GM23338 (cell line): ENCODE measurements around the gene SORL1. TPM values are rescaled to one million over a fixed set of nuclear protein-coding genes. Genes with fewer than 3 reads are reported as not detected.

Experiments
- ATAC-seq: fragments of 200-7000 bp; cut with Tn5 transposase; 3 replicates; pipeline ENCODE4 v1.9.1; 2020
- DNase-seq: peaks from one replicate; pipeline ENCODE4 v3.0.0-alpha.2; 2015; ENCODE audit warnings: low spot score
- H2AFZ ChIP-seq: fragments of 200-600 bp; sonication (generic); 2 replicates; pipeline ENCODE4 v1.8.0; 2016; ENCODE audit warnings: antibody characterized with exemption, mild to moderate bottlenecking, moderate library complexity
- H3F3A ChIP-seq: fragments of 200-600 bp; sonication (generic); replicated peaks from 2 replicates; pipeline ENCODE4 v1.8.0; 2017; ENCODE audit warnings: antibody characterized with exemption, mixed run types, low read depth
- H3K27ac ChIP-seq: fragments of 200-600 bp; sonication (generic); 2 replicates; pipeline ENCODE4 v1.6.1; 2016; ENCODE audit warnings: low read depth
- H3K27me3 ChIP-seq: fragments of 200-600 bp; sonication (generic); 2 replicates; pipeline ENCODE4 v1.8.0; 2016; ENCODE audit warnings: mild to moderate bottlenecking, mixed run types, moderate library complexity; ENCODE audit not compliant: insufficient read depth
- H3K36me3 ChIP-seq: fragments of 200-600 bp; sonication (generic); 2 replicates; pipeline ENCODE4 v1.8.0; 2016; ENCODE audit warnings: mild to moderate bottlenecking; ENCODE audit not compliant: insufficient read depth
- H3K4me1 ChIP-seq: fragments of 200-600 bp; sonication (generic); 2 replicates; pipeline ENCODE4 v1.8.0; 2016; ENCODE audit warnings: mild to moderate bottlenecking, moderate library complexity; ENCODE audit not compliant: insufficient read depth
- H3K4me2 ChIP-seq: fragments of 200-600 bp; sonication (generic); 2 replicates; pipeline ENCODE4 v1.7.1; 2017; ENCODE audit warnings: mixed run types
- H3K4me3 ChIP-seq: fragments of 200-600 bp; sonication (generic); 2 replicates; pipeline ENCODE4 v1.6.1; 2016; ENCODE audit warnings: mixed run types
- H3K79me2 ChIP-seq: fragments of 200-600 bp; sonication (generic); replicated peaks from 2 replicates; pipeline ENCODE4 v1.8.0; 2017; ENCODE audit warnings: mild to moderate bottlenecking; ENCODE audit not compliant: insufficient read depth
- H3K9me2 ChIP-seq: fragments of 200-600 bp; sonication (generic); 2 replicates; pipeline ENCODE4 v1.8.0; 2017; ENCODE audit not compliant: insufficient read depth
- H4K20me1 ChIP-seq: fragments of 200-600 bp; sonication (generic); replicated peaks from 2 replicates; pipeline ENCODE4 v1.8.0; 2017; ENCODE audit warnings: mild to moderate bottlenecking; ENCODE audit not compliant: insufficient read depth
- H3K27ac Mint-ChIP-seq: 2 replicates; pipeline ENCODE4 v1.8.0; 2020; ENCODE audit warnings: inconsistent platforms, mild to moderate bottlenecking, moderate library complexity, mixed read lengths
- H3K27me3 Mint-ChIP-seq: 3 replicates; pipeline ENCODE4 v1.8.0; 2022; ENCODE audit warnings: low read depth, mild to moderate bottlenecking, moderate library complexity, mixed read lengths, inconsistent platforms; ENCODE audit not compliant: insufficient read depth, poor library complexity
- H3K36me3 Mint-ChIP-seq: 3 replicates; pipeline ENCODE4 v1.8.0; 2021; ENCODE audit warnings: low read depth, mild to moderate bottlenecking, inconsistent platforms, moderate library complexity, mixed read lengths
- H3K4me1 Mint-ChIP-seq: 3 replicates; pipeline ENCODE4 v1.8.0; 2020; ENCODE audit warnings: mild to moderate bottlenecking, inconsistent platforms, mixed read lengths
- H3K4me3 Mint-ChIP-seq: 3 replicates; pipeline ENCODE4 v1.8.0; 2021; ENCODE audit warnings: moderate library complexity, mild to moderate bottlenecking, inconsistent platforms, mixed read lengths
- H3K9me3 Mint-ChIP-seq: 3 replicates; pipeline ENCODE4 v1.8.0; 2020; ENCODE audit warnings: moderate library complexity, mild to moderate bottlenecking, inconsistent platforms, mixed read lengths
- CTCF ChIP-seq, 2 experiments: fragments of 200-600 bp in 1 of 2; sonication (generic) in 1 of 2; conservative IDR thresholded peaks; 2 replicates each; pipeline versions ENCODE4 v1.5.1 to v1.6.1; 2016 to 2017; ENCODE audit warnings: antibody characterized with exemption in 2 of 2, low read depth in 2 of 2, mild to moderate bottlenecking in 2 of 2, moderate library complexity in 1 of 2
- EZH2 ChIP-seq: fragments of 200-600 bp; sonication (generic); IDR thresholded peaks from one replicate; pipeline ENCODE4 v1.8.0; 2017; ENCODE audit warnings: antibody characterized with exemption, mild to moderate bottlenecking, low read depth; ENCODE audit not compliant: unreplicated experiment
- EZH2phosphoT487 ChIP-seq: fragments of 200-600 bp; sonication (generic); IDR thresholded peaks from one replicate; pipeline ENCODE4 v1.8.1; 2018; ENCODE audit warnings: antibody characterized with exemption; ENCODE audit not compliant: unreplicated experiment
- JUNB ChIP-seq: IDR thresholded peaks from one replicate; pipeline ENCODE4 v1.6.1; 2016; ENCODE audit warnings: antibody characterized with exemption; ENCODE audit not compliant: unreplicated experiment
- NANOG ChIP-seq: IDR thresholded peaks from 2 replicates; pipeline ENCODE4 v1.6.1; 2016; ENCODE audit warnings: antibody characterized with exemption, borderline replicate concordance
- POLR2AphosphoS5 ChIP-seq: IDR thresholded peaks from 2 replicates; pipeline ENCODE4 v1.6.1; 2016; ENCODE audit warnings: antibody characterized with exemption, low read depth
- STAT1 ChIP-seq: IDR thresholded peaks from one replicate; pipeline ENCODE4 v1.6.1; 2016; ENCODE audit warnings: antibody characterized with exemption; ENCODE audit not compliant: unreplicated experiment
- ZNF114 ChIP-seq: fragments of 250-450 bp; sonication (Bioruptor Pico); IDR thresholded peaks from 2 replicates; pipeline ENCODE4 v1.5.0; 2020; ENCODE audit warnings: mild to moderate bottlenecking, moderate library complexity
- polyA plus RNA-seq: library from polyadenylated mRNA; unstranded; fragments of >200 nt; fragmentation: Nextera tagmentation; extraction: Ambion mirVana; gene quantifications from 2 replicates; pipeline ENCODE4 v1.2.1, GENCODE V29; 2016
- total RNA-seq: library from RNA; depleted of rRNA; stranded (reverse); fragments of >200 nt; shearing (Covaris generic); gene quantifications from 2 replicates; pipeline ENCODE4 v1.2.3, GENCODE V29; 2014
- TF ChIP-seq, protein P1 (sequence below): IDR thresholded peaks from 2 replicates; pipeline ENCODE4 v1.6.1; 2016; ENCODE audit warnings: antibody characterized with exemption
- TF ChIP-seq, protein P2 (sequence below): fragments of 250-450 bp; sonication (Bioruptor Pico); IDR thresholded peaks from 2 replicates; pipeline ENCODE4 v1.5.0; 2020; ENCODE audit warnings: mild to moderate bottlenecking, moderate library complexity

SORL1 gene
- total and polyA plus RNA-seq, 2 experiments from 2014 or later: 23.0 to 78.8 TPM

DNA sequence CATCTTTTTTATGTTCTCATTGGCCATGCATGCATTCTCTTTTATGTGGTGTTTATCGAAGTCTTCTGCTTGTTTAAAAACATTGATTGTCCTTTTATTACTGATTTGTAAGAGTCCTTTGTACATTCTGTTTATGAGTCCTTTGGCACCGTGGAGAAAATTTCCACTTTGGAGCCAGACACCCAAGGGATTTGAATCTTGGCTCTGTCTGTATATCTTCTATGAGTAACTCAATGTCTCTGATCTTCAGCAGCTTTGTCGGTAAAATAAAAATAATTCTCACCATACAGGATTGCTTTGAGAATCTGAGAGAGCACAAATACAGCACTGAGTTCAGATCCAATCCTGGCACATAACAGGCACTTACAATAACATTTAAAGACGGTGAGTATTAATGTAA is 12.8 kb upstream of the SORL1 start:
- no peaks in the 10 kb centered on the region for H4K20me1 ChIP-seq
- Mint-ChIP-seq H3K4me1 (peaks cover 8% of the 10 kb centered on the region), H3K9me3 (no peaks in the 10 kb centered on the region), H3K27ac (no peak overlapping the region), H3K27me3 (no peaks in the 10 kb centered on the region), H3K4me3 (no peak overlapping the region), H3K36me3 (no peaks in the 10 kb centered on the region)
- H3K4me1 ChIP-seq: no peaks in the 10 kb centered on the region
- no peak overlapping the region for H3K27ac ChIP-seq
- ATAC-seq (no peak), DNase-seq (no peak)
- H3K36me3 ChIP-seq: no peaks in the 10 kb centered on the region
- H3K9me2 ChIP-seq: peaks cover 9% of the 10 kb centered on the region; the same call in 1 of the 2 replicates
- no peaks in the 10 kb centered on the region for H3K27me3 ChIP-seq
- no peak overlapping the region for H3K4me3 ChIP-seq
- 0 out of 2 replicates have a peak, but pooled peaks cover 2% of the 10 kb centered on the region for H3F3A ChIP-seq
- H2AFZ ChIP-seq: no peak overlapping the region
- H3K4me2 ChIP-seq: no peak overlapping the region
- no peaks in the 10 kb centered on the region for H3K79me2 ChIP-seq
- no peak for TF ChIP-seq EZH2
- no peak for TF ChIP-seq STAT1
- TF ChIP-seq, protein P1, sequence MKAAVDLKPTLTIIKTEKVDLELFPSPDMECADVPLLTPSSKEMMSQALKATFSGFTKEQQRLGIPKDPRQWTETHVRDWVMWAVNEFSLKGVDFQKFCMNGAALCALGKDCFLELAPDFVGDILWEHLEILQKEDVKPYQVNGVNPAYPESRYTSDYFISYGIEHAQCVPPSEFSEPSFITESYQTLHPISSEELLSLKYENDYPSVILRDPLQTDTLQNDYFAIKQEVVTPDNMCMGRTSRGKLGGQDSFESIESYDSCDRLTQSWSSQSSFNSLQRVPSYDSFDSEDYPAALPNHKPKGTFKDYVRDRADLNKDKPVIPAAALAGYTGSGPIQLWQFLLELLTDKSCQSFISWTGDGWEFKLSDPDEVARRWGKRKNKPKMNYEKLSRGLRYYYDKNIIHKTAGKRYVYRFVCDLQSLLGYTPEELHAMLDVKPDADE: no peak
- TF ChIP-seq, protein P2, sequence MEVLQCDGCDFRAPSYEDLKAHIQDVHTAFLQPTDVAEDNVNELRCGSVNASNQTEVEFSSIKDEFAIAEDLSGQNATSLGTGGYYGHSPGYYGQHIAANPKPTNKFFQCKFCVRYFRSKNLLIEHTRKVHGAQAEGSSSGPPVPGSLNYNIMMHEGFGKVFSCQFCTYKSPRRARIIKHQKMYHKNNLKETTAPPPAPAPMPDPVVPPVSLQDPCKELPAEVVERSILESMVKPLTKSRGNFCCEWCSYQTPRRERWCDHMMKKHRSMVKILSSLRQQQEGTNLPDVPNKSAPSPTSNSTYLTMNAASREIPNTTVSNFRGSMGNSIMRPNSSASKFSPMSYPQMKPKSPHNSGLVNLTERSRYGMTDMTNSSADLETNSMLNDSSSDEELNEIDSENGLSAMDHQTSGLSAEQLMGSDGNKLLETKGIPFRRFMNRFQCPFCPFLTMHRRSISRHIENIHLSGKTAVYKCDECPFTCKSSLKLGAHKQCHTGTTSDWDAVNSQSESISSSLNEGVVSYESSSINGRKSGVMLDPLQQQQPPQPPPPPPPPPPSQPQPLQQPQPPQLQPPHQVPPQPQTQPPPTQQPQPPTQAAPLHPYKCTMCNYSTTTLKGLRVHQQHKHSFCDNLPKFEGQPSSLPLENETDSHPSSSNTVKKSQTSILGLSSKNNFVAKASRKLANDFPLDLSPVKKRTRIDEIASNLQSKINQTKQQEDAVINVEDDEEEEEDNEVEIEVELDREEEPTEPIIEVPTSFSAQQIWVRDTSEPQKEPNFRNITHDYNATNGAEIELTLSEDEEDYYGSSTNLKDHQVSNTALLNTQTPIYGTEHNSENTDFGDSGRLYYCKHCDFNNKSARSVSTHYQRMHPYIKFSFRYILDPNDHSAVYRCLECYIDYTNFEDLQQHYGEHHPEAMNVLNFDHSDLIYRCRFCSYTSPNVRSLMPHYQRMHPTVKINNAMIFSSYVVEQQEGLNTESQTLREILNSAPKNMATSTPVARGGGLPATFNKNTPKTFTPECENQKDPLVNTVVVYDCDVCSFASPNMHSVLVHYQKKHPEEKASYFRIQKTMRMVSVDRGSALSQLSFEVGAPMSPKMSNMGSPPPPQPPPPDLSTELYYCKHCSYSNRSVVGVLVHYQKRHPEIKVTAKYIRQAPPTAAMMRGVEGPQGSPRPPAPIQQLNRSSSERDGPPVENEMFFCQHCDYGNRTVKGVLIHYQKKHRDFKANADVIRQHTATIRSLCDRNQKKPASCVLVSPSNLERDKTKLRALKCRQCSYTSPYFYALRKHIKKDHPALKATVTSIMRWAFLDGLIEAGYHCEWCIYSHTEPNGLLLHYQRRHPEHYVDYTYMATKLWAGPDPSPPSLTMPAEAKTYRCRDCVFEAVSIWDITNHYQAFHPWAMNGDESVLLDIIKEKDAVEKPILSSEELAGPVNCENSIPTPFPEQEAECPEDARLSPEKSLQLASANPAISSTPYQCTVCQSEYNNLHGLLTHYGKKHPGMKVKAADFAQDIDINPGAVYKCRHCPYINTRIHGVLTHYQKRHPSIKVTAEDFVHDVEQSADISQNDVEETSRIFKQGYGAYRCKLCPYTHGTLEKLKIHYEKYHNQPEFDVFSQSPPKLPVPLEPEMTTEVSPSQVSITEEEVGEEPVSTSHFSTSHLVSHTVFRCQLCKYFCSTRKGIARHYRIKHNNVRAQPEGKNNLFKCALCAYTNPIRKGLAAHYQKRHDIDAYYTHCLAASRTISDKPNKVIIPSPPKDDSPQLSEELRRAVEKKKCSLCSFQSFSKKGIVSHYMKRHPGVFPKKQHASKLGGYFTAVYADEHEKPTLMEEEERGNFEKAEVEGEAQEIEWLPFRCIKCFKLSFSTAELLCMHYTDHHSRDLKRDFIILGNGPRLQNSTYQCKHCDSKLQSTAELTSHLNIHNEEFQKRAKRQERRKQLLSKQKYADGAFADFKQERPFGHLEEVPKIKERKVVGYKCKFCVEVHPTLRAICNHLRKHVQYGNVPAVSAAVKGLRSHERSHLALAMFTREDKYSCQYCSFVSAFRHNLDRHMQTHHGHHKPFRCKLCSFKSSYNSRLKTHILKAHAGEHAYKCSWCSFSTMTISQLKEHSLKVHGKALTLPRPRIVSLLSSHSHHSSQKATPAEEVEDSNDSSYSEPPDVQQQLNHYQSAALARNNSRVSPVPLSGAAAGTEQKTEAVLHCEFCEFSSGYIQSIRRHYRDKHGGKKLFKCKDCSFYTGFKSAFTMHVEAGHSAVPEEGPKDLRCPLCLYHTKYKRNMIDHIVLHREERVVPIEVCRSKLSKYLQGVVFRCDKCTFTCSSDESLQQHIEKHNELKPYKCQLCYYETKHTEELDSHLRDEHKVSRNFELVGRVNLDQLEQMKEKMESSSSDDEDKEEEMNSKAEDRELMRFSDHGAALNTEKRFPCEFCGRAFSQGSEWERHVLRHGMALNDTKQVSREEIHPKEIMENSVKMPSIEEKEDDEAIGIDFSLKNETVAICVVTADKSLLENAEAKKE (CRISPR knock-in tag): no peak
- no peak for TF ChIP-seq JUNB
- TF ChIP-seq ZNF114 (CRISPR knock-in tag): no peak
- TF ChIP-seq NANOG: no peak
- TF ChIP-seq POLR2AphosphoS5: no peak
- no peak for TF ChIP-seq EZH2phosphoT487
- TF ChIP-seq CTCF (conservative IDR thresholded peaks at IDR 0.05; ENCODE audit: low read depth in 2 of 2): no peak
